WI38 (cell line): ENCODE data around the gene LIN52.

Experiments
- H3K4me3 ChIP-seq: 2 replicates; pipeline ENCODE4 v1.5.1; 2011; ENCODE audit warnings: low read depth, mild to moderate bottlenecking, control low read depth, low read length
- TF ChIP-seq, protein P1 (sequence below): IDR thresholded peaks from 2 replicates; pipeline ENCODE4 v1.5.1; 2012; ENCODE audit warnings: low read depth, mild to moderate bottlenecking, control low read depth, low read length

LIN52 gene

DNA sequence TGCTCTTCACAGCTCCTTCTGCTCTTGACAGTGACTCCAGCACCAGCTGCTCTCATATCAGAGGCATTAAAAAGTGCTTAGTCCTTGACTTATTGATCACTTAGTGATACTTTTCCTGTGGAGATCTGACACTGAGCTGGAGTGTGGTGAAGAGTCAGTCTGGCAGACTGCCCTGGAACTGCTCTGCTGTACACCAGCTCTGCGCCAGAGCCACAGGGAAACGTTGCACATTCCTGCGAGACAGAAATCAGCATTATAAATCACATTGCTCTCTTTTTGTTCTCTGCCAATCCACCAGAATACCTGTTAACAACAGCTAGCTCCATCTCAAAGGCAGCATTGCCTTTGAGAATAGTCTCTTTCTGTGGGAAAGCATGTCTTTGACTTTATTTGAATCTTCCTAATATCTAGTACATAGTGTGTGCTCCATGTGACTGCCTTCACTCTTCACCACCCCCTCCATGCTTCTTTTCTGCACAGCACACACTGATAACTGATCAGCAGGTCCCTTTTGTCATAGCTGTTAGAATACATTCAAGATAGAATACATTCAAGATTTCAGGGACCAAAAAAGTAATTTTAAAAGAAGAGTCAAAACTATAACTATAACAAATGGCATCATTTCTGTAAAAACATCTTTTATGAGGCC lies 106.3 kb downstream of the LIN52 start:
- no peak overlapping the region for H3K4me3 ChIP-seq
- TF ChIP-seq, protein P1, sequence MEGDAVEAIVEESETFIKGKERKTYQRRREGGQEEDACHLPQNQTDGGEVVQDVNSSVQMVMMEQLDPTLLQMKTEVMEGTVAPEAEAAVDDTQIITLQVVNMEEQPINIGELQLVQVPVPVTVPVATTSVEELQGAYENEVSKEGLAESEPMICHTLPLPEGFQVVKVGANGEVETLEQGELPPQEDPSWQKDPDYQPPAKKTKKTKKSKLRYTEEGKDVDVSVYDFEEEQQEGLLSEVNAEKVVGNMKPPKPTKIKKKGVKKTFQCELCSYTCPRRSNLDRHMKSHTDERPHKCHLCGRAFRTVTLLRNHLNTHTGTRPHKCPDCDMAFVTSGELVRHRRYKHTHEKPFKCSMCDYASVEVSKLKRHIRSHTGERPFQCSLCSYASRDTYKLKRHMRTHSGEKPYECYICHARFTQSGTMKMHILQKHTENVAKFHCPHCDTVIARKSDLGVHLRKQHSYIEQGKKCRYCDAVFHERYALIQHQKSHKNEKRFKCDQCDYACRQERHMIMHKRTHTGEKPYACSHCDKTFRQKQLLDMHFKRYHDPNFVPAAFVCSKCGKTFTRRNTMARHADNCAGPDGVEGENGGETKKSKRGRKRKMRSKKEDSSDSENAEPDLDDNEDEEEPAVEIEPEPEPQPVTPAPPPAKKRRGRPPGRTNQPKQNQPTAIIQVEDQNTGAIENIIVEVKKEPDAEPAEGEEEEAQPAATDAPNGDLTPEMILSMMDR = no peak

DNA sequence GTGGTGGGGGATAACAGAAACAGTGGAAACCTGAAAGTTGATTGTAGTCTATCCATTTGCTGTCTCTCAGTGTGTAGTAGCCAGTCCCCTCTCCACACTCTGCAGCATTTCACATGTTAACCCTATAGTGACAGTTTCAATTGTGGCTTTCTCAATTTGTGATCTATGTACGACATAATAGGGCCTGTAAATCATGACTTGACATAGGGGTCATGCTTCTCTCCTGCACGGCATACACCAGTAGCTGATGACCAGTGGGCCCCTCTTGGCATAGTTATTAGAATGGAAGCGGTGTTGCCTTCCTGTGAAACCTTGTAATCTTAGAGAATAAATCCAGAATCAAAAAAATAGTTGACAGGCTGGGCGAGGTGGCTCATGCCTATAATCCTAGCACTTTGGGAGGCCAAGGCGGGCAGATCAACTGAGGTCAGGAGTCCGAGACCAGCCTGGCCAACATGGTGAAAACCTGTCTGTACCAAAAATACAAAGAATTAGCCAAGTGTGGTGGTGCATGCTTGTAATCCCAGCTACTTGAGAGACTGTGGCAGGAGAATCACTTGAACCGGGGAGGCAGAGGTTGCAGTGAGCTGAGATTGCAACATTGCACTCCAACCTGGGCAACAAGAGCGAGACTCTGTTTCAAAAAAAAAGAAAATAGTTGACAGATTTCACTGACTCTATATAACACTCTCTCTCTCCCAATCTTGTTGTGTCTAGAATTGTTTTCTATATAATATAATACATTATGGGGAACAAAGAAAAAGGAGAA lies 109.9 kb downstream of the LIN52 start:
- TF ChIP-seq, protein P1 = no peak
- no peak overlapping the region for H3K4me3 ChIP-seq

DNA sequence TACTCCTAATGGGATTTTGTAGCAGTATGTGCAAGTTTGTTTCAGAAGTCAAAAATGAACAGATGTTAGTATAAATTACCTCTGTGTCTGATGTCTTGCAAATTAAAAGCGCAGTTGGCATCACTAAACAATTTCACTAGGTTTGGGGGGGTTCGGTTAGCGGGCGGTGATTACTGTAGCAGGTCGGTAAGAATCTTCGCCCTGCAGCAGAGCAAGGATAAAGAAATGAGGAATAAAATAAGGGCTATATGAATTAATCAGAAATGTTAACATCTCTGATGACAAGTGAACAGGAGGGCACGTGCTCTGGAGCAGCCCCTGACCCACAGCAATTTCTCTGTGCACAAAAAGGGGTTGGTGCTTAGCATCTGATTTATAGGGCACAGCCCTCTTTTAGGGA lies 110.9 kb downstream of the LIN52 start:
- TF ChIP-seq, protein P1 = no peak
- no peak overlapping the region for H3K4me3 ChIP-seq

DNA sequence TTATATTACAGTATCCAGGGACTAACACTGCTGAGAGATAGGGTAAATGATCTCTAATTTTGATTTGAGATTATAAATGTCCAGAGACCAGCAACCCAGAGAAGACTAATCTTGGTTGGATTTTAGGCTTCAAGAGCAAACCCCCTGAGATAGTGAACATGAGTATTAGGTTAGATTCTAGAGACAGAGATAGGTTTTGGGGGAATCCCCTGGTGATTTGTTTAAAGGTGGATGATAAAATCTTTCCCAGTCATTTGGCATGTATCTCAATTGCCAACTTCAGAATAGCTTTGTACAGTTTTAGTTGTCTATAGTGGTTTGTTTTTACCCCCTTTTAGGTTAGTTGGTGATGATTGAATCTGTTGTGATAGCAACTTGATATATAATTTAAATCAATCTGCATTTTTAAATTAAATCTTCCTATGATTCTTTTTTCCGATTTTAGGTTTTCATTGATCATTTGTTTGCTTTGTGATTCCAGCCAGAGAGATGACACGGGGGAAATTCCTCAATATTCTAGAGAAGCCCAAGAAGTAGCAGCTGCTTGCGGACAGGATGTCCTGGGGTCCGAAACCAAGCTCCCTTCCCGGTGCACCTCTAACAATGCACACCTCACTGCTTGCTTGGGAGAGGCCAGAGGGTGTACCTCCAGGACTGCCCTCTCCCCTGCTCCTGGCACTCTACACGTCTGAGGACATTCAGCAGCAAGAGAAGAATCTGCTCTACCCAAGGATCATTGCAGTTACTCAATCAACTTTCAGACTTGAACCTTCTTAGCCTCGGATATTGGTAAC lies 113.9 kb downstream of the LIN52 start:
- no peak overlapping the region for H3K4me3 ChIP-seq
- TF ChIP-seq, protein P1 = no peak

DNA sequence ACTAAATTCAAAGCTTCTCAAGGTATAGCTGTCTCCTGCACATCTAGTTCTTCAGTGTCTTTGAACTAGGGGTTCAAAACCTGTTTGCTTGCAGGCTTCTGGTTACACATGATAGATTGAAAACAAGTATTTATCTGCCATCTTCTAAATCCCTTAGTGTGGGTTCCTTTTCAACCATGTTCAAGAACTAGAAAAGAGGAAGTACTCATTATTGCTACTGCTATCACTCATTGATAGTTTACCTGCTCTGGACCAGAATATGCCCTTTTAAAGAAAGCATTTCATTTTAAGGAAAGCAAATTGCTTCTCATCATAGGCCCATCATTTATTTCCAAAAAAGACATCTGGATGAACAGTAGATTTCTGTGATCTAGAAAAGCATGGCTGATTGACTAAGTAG lies 117.4 kb downstream of the LIN52 start:
- no peak overlapping the region for H3K4me3 ChIP-seq
- TF ChIP-seq, protein P1 = no peak

DNA sequence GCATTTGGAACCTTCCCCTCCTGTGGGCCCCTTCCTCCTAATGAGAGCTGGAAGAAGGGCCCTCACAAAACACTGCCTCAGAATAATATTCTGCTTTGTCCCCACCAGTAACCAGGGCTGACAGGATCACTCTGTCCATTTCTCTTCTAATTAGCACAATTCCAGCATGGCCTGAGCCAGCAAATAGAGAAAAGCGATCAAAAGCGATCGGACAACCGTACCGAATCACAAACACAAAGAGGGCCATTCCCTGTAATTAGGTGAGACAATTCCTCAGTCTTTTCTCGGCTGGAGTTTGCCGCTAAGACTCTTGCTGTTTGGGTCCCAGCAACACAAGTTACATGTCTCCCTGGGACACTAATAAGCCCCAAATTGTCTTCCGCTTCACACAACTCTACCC lies 118.9 kb downstream of the LIN52 start:
- H3K4me3 ChIP-seq = no peak overlapping the region
- TF ChIP-seq, protein P1 = no peak
